Hypothalamus (tissue), 51 donors: ENCODE results near the gene ENO3.

Experiments used
- DNase-seq, 51 donors: peaks; one replicate each; lab custom pipeline; 2025; lab: John Stamatoyannopoulos, UW

ENO3 gene

DNA sequence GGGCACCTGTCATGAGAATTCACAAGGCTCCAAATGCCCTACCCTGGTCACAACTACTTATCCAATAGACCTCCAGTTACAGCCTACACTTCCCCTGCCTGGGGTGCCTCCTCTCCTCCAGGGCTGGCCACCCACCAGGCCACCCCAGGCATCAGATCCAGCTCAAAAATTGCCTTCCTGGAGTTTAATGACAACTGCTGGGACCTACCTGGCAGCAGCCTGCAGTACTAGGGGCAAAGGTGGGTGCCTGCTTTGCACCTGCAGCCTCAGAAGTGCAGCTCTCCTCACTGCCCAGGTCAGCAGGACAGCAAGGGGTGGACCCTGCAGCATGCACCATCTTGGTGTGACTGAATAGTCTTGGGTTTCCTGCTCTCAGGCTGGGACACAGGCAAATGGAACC is 15.3 kb upstream of the ENO3 start:
- no peak for DNase-seq

- no peak for DNase-seq
Measured at GRCh38 chr17:4936436-4936835, 14.5 kb upstream of the ENO3 start.

DNA sequence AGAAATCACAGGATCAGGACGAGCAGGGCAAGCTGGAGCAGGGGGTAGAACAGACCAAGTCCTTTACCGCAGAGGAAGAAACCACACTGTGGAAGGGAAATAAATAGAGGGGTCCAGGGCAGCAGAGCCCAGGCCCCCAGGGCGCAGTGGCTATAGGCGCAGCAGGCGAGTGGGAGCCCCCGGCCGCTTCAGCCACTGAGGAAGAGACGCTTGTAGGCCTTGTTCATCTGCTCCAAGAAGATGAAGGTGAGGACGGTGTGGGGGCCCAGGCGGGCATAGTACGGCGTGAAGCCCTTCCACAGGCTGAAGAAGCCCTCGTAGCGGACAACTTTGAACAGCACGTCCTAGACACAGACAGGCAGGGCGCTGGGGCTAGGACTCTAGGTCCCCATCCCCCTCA is 13.4 kb upstream of the ENO3 start:
- DNase-seq, result no peak

DNA sequence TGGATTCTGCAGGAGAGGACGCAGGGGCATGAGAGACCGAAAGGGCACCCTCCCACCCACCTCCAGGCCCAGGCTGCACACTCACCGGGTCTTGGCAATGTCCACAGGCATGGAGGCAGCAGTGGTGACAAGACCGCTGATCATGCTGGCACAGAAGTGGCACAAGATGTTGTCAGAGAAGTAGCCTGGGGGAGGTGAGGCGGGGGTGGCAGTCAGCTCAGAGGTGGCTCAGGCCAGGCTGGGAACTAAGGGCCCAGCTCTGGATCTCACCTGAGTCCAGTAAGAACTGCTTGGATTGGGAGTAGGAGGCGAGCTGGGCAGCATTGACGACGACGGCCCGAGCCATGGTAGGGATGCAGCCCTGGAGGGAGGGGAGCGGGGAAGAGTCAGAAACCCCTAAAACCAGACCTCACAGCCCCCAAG is 12.8 kb upstream of the ENO3 start:
- DNase-seq, result no peak

DNA sequence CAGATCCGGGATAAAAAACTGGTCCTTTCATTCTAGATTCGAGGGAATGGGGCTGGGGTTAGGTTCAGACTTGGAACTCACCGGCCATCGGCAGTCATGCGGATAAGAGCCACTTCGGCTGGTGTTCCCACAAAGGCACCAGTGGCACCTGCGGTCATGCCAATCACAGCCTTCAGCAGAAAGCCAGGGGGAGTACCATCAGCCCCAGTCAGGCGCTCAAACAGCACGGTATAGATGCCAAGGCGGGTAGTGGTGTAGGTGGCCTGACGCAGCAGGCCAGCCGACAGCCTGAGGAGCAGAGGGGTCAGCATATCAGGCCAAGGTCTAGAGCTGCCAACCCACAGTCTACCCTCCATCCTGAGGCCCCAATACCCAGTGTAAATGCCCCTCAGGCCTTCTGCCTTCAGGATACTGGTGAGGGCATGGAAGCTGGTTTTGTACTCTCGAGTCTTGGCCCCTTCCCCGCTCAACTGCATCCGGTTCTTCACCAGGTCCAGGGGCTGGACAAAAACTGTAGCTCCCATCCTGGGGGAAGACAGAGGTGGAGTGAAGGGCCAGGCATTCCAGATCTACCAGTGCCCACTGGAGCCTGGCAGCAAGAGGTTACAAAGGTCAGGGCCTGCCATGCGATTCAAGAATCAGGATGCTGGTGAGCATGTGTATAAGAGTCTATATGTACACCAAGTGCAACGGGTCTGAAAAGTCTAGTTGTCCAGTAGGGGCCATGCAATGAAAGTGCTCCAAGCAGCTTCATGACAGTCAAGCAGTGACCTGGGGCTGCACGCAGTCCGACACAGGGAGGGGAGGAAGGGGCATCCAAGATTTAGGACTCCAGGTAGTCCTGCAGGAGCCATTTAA is 12.0 kb upstream of the ENO3 start:
- no peak for DNase-seq

GRCh38 chr17:4939546-4939795 is 11.4 kb upstream of the ENO3 start:
- DNase-seq, result peak in 3 of 51 donors; percentile 49 to 57 (median 54)

GRCh38 chr17:4939796-4940554 is 10.9 kb upstream of the ENO3 start, which contains the start of the genes RNF167 and SLC25A11:
Gene RNF167, plus strand, starts transcription at chr17:4940268. Its CDS starts 642 bp downstream, at chr17:4940910.
Gene SLC25A11, minus strand, starts transcription at chr17:4940046. Its CDS starts 136 bp downstream, at chr17:4939910.
- peak; percentile 65 to 99 (median 93) for DNase-seq

GRCh38 chr17:4940555-4941318 is 10.2 kb upstream of the ENO3 start:
- DNase-seq, result peak in 3 of 51 donors; percentile 70 to 80 (median 71)

- no peak for DNase-seq
Measured at GRCh38 chr17:4941319-4941610, 9.7 kb upstream of the ENO3 start.

DNA sequence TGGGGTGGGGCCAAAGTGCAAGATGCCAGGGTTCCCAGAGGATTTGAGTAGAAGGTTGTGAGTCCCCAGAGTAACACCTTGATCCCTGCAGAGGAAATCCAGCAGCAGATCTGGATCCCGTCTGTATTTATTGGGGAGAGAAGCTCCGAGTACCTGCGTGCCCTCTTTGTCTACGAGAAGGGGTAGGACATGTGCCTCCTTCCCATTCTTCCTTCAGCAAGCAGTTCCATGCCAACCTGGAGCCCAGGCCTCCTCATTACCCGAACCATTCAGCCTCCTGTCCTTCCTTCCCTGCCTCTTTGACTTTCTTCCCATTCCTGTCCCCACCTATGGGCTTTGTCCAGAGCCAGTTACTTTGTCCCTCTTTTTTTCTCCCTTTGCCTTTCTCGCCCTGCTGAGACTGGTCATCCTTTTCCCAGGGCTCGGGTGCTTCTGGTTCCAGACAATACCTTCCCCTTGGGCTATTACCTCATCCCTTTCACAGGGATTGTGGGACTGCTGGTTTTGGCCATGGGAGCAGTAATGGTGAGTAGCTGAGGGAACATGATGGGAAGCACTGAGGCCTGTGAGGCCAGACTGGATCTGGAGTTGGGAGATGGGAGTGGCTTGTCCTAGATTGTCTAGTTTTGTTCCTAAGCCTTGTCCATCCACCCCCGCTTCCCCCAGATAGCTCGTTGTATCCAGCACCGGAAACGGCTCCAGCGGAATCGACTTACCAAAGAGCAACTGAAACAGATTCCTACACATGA is 8.0 kb upstream of the ENO3 start:
- DNase-seq, result no peak

DNA sequence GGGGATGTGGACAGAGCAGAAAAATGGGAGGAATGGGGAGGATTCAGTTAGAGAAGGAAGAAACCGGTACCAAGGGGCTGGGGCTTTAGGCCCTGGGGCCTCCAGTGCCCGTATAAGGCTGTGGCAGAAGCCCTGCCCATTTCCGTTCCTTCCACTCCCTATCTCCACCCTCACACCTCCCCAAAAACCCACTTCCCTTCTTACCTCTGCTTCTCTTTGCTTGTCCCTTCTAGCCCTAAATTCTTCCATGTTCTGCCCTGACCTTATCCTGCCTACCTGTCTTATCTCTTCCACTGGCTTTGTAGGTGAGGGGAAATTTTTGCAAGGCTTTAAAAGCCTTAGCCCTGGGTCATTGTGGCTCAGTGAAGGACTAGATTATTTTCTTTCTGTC is 6.8 kb upstream of the ENO3 start:
- DNase-seq, result no peak

DNA sequence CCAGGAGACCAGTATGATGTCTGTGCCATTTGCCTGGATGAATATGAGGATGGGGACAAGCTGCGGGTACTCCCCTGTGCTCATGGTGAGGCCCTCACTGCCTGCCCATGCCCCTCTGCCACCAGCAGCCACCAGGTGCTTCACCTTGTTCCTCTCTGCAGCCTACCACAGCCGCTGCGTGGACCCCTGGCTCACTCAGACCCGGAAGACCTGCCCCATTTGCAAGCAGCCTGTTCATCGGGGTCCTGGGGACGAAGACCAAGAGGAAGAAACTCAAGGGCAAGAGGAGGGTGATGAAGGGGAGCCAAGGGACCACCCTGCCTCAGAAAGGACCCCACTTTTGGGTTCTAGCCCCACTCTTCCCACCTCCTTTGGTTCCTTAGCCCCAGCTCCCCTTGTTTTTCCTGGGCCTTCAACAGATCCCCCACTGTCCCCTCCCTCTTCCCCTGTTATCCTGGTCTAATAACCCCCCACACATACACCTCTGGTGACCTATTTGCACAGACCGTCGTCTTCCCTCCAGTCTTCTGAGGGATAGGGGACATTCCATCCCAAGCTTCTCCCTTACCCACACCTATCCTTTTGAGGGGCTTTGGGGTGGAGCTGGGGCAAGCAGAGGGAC is 6.3 kb upstream of the ENO3 start:
- DNase-seq, result no peak

GRCh38 chr17:4945176-4945943 is 5.6 kb upstream of the ENO3 start:
- DNase-seq, result peak in 14 of 51 donors; percentile 8 to 66 (median 26)

DNA sequence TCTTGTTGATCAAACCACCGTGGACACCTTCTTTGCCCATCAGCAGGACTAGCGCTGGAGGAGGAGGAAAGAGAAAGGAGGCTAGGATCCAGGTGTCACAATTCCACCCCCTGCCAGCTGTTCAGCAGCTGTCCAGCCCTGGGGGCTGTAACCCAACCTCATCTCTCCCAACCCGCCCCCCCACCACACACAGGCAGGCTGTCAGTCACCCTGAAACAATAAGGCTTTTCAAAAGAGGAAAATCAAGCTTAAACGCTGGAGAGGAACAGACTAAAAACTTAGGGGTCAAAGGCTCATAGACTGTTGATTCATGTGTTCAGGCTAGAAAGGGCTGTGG is 5.0 kb upstream of the ENO3 start:
- no peak for DNase-seq

DNA sequence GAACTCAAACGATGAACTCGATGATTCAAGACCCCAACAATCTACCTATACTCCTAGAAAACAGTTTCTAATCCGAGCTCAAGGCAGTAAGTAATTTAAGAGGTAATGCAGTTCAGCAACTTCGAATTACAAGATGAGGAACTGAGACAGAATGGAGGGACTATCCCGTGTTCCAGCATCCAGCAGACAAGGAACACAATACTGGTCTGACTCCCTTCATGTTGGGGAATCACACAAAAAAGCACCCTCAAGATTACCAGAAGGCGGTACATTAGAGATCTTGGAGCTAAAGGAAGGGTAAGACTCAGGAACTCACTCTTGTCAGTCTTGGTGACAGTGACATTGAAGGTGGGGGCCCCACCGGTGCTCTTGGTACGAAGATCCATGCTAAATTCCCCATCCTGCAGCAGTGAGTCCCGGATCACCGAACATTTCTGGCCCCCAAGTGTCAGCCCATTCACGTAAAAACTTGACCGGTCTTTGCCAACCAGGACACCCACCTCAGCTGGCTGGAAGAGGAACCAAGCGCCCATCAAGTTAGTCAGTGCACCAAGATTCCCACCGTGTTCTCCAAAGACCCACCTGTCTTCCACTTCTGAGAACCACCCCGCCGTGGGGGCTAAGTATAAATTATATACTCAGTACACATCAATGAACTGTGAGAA is 4.5 kb upstream of the ENO3 start:
- DNase-seq, result no peak

DNA sequence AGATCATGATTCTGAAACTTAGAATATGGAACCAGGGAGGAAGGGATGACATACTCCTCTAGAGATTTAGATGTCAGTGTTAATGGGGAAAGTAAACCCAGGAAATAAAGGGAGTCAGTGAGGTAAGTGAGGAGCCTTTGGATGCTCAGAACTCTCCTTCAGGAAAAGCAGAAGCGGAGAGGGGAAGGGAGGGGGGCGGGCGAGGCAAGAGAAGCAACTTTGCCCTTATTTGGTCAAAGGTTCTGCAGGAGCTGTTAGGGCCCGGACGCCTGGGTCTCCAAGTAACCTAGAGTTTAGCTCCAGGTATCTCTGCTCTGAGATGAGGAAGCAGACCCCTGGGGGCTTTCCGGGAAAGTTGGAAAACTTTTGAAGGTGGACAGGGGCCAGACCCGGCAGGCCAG is 3.9 kb upstream of the ENO3 start:
- DNase-seq, result no peak

DNA sequence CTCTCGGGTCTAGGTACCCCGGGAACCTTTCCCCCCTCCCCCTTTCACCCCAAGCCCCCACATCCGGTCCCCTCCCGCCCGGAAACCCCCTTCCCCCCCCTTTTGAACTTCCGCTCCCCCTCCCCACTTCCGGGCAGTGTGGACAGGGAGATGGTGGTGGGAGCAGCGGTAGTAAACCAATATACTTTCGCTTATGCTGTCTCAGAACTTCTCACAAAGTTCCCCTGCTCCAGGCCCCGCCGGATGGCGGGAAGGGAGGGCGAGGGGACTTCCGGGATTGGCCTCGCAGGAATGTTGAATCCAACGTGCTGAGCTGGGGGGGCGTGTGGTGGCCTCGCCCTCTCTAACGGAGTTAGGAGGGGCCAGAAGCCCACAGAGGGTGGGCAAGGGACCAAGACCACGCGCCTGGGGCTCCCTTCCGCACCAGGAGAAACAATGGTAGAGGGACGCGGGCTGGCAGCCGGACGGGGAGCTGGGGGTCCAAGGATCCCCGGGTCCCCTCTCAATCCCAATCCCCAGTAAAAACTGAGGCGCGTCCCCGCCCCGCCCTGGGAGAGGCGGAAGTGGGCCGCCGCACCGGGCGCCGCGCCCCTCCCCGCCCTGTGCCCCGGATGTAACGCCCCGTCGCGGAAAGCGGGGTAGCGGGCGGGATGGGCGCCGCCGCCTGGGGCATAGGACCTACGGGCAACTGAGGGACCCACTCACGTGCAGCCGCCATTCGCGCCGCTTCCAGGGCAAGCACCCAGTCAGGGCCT is 3.3 kb upstream of the ENO3 start:
- DNase-seq, result peak in 24 of 51 donors; percentile 24 to 62 (median 48)
